SK-N-SH (cell line): Measurements from ENCODE around the gene TMEM151A. TPM values are rescaled to one million over a fixed set of nuclear protein-coding genes. Genes with fewer than 3 reads are reported as not detected.

Experiments
- CTCF ChIA-PET: fragments of 300-600, 350-600 bp; formaldehyde crosslinking; extraction: SDS; loops from one replicate; lab custom pipeline; 2021; lab: Yijun Ruan, JAX
- POLR2A ChIA-PET: fragments of 350-600 bp; sonication (Branson Sonifier 250); formaldehyde crosslinking; extraction: SDS; loops from one replicate; lab custom pipeline; 2020; ENCODE audit warnings: antibody characterized with exemption, inconsistent platforms; lab: Yijun Ruan, JAX
- DNase-seq: peaks from one replicate; pipeline ENCODE4 v3.0.0; 2012
- H2AFZ ChIP-seq: fragments of 200-600 bp; sonication (generic); 2 replicates; pipeline ENCODE4 v1.8.1; 2016; ENCODE audit warnings: antibody characterized with exemption, mild to moderate bottlenecking, low read depth
- H3F3A ChIP-seq: fragments of 200-600 bp; sonication (generic); replicated peaks from 2 replicates; pipeline ENCODE3; 2016; ENCODE audit warnings: antibody characterized with exemption, mild to moderate bottlenecking; ENCODE audit not compliant: insufficient read depth
- H3K27ac ChIP-seq, 2 experiments: fragments of 200-500 bp in 1 of 2; fragments of 200-600 bp in 1 of 2; sonication (Bioruptor generic) in 1 of 2; sonication (generic), shearing (Covaris generic) in 1 of 2; 2 replicates each; pipeline versions ENCODE4 v1.5.1 to v1.6.1; 2014 to 2016; ENCODE audit warnings: low read depth in 2 of 2, inconsistent platforms in 1 of 2, low read length in 1 of 2, mild to moderate bottlenecking in 1 of 2, mixed read lengths in 1 of 2
- H3K27me3 ChIP-seq: fragments of 200-600 bp; sonication (generic), shearing (Covaris generic); 2 replicates; pipeline ENCODE4 v1.6.1; 2016; ENCODE audit warnings: mixed run types; ENCODE audit not compliant: insufficient read depth
- H3K36me3 ChIP-seq, 2 experiments: fragments of 200-500 bp in 1 of 2; fragments of 200-600 bp in 1 of 2; sonication (Bioruptor generic) in 1 of 2; sonication (generic) in 1 of 2; replicated peaks in 1 of 2; 2 replicates each; pipeline versions ENCODE3 to v1.5.1; 2014 to 2016; ENCODE audit warnings: low read length in 1 of 2, mild to moderate bottlenecking in 1 of 2; ENCODE audit not compliant: insufficient read depth in 2 of 2, control insufficient read depth in 1 of 2
- H3K4me1 ChIP-seq, 2 experiments: fragments of 200-500 bp in 1 of 2; fragments of 200-600 bp in 1 of 2; sonication (Bioruptor generic) in 1 of 2; sonication (generic), shearing (Covaris generic) in 1 of 2; 2 replicates each; pipeline versions ENCODE4 v1.5.1 to v1.6.1; 2014 to 2016; ENCODE audit warnings: low read depth in 1 of 2, low read length in 1 of 2, mixed run types in 1 of 2; ENCODE audit not compliant: insufficient read depth in 2 of 2, control insufficient read depth in 1 of 2
- H3K4me2 ChIP-seq: fragments of 200-600 bp; sonication (generic), shearing (Covaris generic); 2 replicates; pipeline ENCODE4 v1.6.1; 2017; ENCODE audit warnings: mixed run types
- H3K4me3 ChIP-seq, 2 experiments: fragments of 200-500 bp in 1 of 2; fragments of 200-600 bp in 1 of 2; sonication (Bioruptor generic) in 1 of 2; sonication (generic), shearing (Covaris generic) in 1 of 2; 2 replicates each; pipeline versions ENCODE4 v1.5.1 to v1.8.1; 2014 to 2016; ENCODE audit warnings: low read depth in 2 of 2, inconsistent platforms in 1 of 2, low read length in 1 of 2, mild to moderate bottlenecking in 1 of 2, mixed read lengths in 1 of 2, moderate library complexity in 1 of 2
- H3K79me2 ChIP-seq: fragments of 200-600 bp; sonication (generic); 2 replicates; pipeline ENCODE4 v1.8.1; 2017; ENCODE audit warnings: mild to moderate bottlenecking; ENCODE audit not compliant: insufficient read depth
- H3K9ac ChIP-seq: fragments of 200-600 bp; sonication (generic); 2 replicates; pipeline ENCODE4 v1.6.1; 2017; ENCODE audit warnings: mixed run types
- H3K9me2 ChIP-seq: fragments of 200-600 bp; sonication (generic); 2 replicates; pipeline ENCODE4 v1.6.1; 2017; ENCODE audit warnings: mixed run types
- H3K9me3 ChIP-seq: fragments of 200-600 bp; sonication (generic); 2 replicates; pipeline ENCODE4 v1.6.1; 2017; ENCODE audit warnings: mixed run types, mild to moderate bottlenecking, moderate library complexity
- H4K20me1 ChIP-seq: fragments of 200-600 bp; sonication (generic); 2 replicates; pipeline ENCODE4 v1.6.1; 2017; ENCODE audit warnings: mild to moderate bottlenecking, mixed run types; ENCODE audit not compliant: insufficient read depth
- CHD2 ChIP-seq: fragments of 150-350 bp; IDR thresholded peaks from 2 replicates; pipeline ENCODE4 v1.6.1; 2018; ENCODE audit warnings: low read length; ENCODE audit not compliant: partially characterized antibody
- MXI1 ChIP-seq: IDR thresholded peaks from 2 replicates; pipeline ENCODE4 v1.6.1; 2012; ENCODE audit warnings: mild to moderate bottlenecking, low read depth, low read length, improper control_type of control experiment
- RAD21 ChIP-seq: IDR thresholded peaks from 2 replicates; pipeline ENCODE4 v1.6.1; 2012; ENCODE audit warnings: mild to moderate bottlenecking, low read length
- REST ChIP-seq: IDR thresholded peaks from 2 replicates; pipeline ENCODE4 v1.6.1; 2012; ENCODE audit warnings: mild to moderate bottlenecking, low read depth, low read length, moderate library complexity
- SIN3A ChIP-seq: IDR thresholded peaks from 2 replicates; pipeline ENCODE4 v1.6.1; 2012; ENCODE audit warnings: low read depth, mild to moderate bottlenecking, low read length, moderate library complexity, borderline replicate concordance
- TEAD4 ChIP-seq: IDR thresholded peaks from 2 replicates; pipeline ENCODE4 v1.4.0; 2012; ENCODE audit warnings: mild to moderate bottlenecking, borderline replicate concordance; ENCODE audit not compliant: insufficient read depth
- USF2 ChIP-seq: fragments of 150-350 bp; IDR thresholded peaks from 2 replicates; pipeline ENCODE4 v1.6.1; 2017; ENCODE audit warnings: antibody characterized with exemption, low read length, low read depth, borderline replicate concordance
- WGBS: methylation state at CpG from one replicate; pipeline ENCODE4 v1.1.6; 2017; ENCODE audit warnings: low lambda C conversion rate; 5-methylcytosine and 5-hydroxymethylcytosine counted together
- polyA plus RNA-seq, 3 experiments: library from polyadenylated mRNA; depleted of rRNA; stranded (reverse); fragments of >200 nt; gene quantifications; 2 replicates each; pipeline ENCODE4 v1.2.3, GENCODE V29; 2012
- TF ChIP-seq, protein P1 (sequence below): IDR thresholded peaks from 2 replicates; pipeline ENCODE4 v1.4.0; 2012; ENCODE audit warnings: low read depth, borderline replicate concordance
- TF ChIP-seq, protein P2 (sequence below): IDR thresholded peaks from 2 replicates; pipeline ENCODE4 v1.4.0; 2012; ENCODE audit warnings: low read depth

The TMEM151A gene
- polyA plus RNA-seq, 1 of the 3 experiments (the other 2 are of a cell fraction) = 0.35 TPM

- TF ChIP-seq MXI1 (peak; percentile 67; the same call in 1 of the 2 replicates), USF2 (no peak), TEAD4 (no peak), RAD21 (no peak), REST (no peak)
Observed at GRCh38 chr11:66288671-66289547, 2.8 kb upstream of the TMEM151A start, which contains the start of gene YIF1A (continued).

GRCh38 chr11:66289548-66290329, 2.0 kb upstream of the TMEM151A start:
- POLR2A ChIA-PET = interaction anchor here (0.7 to 4.2 kb wide), 12 partner anchors 9 to 240 kb away, joined by 3 to 19 read pairs (median 4); partner anchors contain the start of gene CD248
- no peak for DNase-seq
- peak overlapping the region; percentile 90 to 97 for H3K27ac ChIP-seq
- H3K27me3 ChIP-seq = no peaks in the 10 kb centered on the region
- H3K9me3 ChIP-seq = no peaks in the 10 kb centered on the region
- 19% methylated on average over 28 of the region's 36 CpGs for WGBS
- H3K4me3 ChIP-seq = peak overlapping the region; percentile 84 to 90
- H3K4me2 ChIP-seq = peak overlapping the region; percentile 94
- 0 out of 2 replicates have a peak, but pooled peaks cover 2% of the 10 kb centered on the region for H4K20me1 ChIP-seq
- peaks cover 7 to 36% of the 10 kb centered on the region in 2 experiments; a peak in 2 of 4 replicates for H3K4me1 ChIP-seq
- peaks cover 37% of the 10 kb centered on the region; the same call in 1 of the 2 replicates for H3K79me2 ChIP-seq
- H3K9me2 ChIP-seq = no peaks in the 10 kb centered on the region
- H2AFZ ChIP-seq = peak overlapping the region; percentile 55; the same call in 1 of the 2 replicates
- H3K36me3 ChIP-seq = peaks cover 0 to 17% of the 10 kb centered on the region in 2 experiments
- CTCF ChIA-PET = interaction anchor here (0.6 to 6.2 kb wide), 9 partner anchors 8 to 140 kb away, joined by 3 to 63 read pairs (median 4); partner anchors contain the start of genes RAB1B and RIN1
- H3K9ac ChIP-seq = peak overlapping the region; percentile 73
- TF ChIP-seq SIN3A = peak; percentile 97; the same call in 1 of the 2 replicates
- TF ChIP-seq, protein P1, sequence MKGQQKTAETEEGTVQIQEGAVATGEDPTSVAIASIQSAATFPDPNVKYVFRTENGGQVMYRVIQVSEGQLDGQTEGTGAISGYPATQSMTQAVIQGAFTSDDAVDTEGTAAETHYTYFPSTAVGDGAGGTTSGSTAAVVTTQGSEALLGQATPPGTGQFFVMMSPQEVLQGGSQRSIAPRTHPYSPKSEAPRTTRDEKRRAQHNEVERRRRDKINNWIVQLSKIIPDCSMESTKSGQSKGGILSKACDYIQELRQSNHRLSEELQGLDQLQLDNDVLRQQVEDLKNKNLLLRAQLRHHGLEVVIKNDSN = no peak
- no peak for TF ChIP-seq CHD2
- TF ChIP-seq, protein P2, sequence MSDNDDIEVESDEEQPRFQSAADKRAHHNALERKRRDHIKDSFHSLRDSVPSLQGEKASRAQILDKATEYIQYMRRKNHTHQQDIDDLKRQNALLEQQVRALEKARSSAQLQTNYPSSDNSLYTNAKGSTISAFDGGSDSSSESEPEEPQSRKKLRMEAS = peak; percentile 75
- peak; percentile 74 for TF ChIP-seq MXI1
- peak; percentile 99 for TF ChIP-seq REST
- H3F3A ChIP-seq = peaks cover 9% of the 10 kb centered on the region
